ENCODE data around the gene CDKAL1.

CDKAL1 gene

DNA sequence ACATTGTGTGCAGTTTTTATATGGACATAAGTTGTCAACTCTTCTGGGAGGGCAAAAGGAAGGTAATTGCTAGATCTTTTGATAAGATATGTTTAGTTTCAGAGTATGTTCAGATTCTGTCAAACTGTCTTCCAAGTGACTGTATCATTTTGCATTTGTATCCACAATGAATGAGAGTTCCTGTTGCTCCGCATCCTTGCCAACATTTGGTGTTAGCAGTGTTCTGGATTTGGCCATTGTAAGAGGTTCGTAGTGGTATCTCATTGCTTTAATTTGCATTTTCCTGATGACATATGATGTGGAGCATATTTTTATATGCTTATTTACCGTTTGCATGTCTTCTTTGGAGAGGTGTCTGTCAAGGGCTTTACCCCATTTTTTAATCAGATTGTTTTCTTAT, 150.2 kb downstream of the CDKAL1 start:
- no peak for DNase-seq

DNA sequence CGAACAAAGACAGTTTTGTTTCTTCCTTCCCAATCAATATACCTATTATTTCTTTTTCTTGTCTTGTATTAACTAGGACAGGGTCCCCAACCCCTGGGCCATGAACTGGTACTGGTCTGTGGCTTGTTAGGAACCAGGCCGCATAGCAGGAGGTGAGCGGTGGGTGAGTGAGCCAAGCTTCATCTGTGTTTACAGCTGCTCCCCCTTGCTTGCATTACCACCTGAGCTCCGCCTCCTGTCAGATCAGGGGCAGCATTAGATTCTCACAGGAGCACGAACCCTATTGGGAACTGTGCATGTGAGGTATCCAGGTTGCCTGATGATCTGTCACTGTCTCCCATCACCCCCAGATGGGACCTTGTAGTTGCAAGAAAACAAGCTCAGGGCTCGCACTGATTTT, 151.9 kb downstream of the CDKAL1 start:
- DNase-seq: no peak

DNA sequence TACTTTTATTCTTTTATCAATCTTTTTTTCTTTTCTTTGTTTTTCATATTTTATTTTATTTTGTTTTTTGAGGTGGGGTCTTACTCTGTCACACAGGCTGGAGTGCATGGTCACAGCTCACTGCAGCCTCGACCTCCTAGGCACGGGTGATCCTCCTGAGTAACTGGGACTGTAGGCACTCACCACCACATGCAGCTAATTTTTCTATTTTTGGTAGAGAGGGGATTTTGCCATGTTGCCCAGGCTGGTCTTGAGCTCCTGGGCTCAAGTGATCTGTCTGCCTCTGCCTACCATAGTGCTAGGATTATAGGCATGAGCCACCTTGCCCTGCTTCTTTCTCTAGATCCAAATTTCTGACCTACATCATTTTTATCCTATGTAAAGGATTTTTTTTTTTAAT, 153.2 kb downstream of the CDKAL1 start:
- DNase-seq: no peak

- DNase-seq: no peak
Measured at GRCh38 chr6:20688710-20689500, 154.6 kb downstream of the CDKAL1 start.

DNA sequence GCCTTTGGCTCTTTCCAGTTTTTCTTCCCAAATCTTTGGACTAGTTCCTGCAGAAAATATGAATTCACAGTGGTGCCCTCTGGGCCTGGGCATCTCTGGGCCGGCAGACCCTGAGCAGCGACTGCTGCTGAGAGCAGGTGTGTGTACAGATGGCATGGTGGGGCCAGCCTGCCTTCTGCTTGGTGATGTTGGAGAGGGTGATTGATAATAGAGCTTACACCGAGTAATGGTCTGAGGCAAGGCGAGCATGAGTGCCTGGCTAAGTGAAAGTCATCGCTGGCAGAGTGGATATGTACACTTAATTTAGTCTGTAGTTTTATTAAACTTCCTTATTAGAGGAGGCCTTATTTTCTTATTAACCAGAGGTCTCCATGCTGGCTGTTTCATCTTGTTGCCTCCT, 156.9 kb downstream of the CDKAL1 start:
- no peak for DNase-seq

- DNase-seq: no peak
Measured at GRCh38 chr6:20692023-20692422, 157.8 kb downstream of the CDKAL1 start.

- DNase-seq: no peak
Measured at GRCh38 chr6:20693466-20694063, 159.3 kb downstream of the CDKAL1 start.

GRCh38 chr6:20696676-20697075, 162.4 kb downstream of the CDKAL1 start:
- DNase-seq: no peak

DNA sequence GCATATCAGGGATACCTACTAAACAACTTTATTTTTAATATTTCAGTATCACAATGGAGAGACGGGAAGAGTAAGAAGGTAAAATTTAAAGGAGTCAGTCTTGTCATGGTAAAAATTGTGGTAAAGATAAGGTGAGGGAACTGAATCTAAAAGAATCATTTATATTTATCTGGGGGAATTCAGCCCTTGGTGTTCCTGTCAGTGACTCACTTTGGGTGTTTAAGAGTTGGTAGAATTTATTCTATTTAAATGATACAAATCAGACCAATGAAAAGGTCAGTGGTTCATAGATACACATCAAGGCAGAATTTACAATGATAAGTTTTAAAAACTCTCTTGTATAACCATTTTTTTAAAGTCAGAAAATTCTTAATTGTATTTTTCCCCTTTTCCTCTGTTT, 164.4 kb downstream of the CDKAL1 start:
- no peak for DNase-seq

DNA sequence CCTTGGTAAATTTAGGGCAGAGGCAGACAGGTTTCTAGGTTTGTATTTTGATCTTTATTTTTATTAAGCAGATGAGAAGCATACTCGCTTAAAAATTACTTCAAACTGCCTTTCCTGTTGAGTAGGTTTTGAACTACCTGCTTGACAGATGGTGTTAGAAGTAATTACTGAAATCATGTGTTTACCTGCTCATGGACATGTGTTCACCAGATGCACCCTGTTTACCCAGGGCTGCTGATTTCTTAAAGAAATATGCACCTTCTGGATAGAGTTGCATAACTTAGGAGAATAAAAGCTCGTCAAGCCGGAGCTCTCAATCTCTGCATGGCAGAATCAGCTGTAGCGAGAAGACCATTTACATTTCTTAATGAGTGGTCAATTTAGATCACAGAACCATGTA, 165.1 kb downstream of the CDKAL1 start:
- DNase-seq: no peak

DNA sequence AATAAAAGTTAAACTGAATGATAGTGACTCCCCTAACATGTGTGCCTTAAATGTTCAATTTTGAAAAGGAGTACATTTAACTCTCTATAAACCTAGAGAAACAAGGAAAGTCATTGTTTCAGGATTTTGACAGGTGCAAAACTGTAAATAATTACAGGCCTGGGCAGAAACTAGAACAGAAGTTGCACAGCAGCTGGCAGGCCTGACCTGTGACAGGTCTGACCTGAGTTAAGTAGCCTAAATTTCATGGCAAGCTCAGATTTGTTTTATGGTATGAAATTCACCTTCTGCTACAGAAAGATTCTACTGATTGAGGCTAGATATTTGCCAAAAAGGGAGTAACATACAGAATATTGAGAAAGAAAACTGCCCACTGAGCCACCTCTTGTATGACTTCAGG, 166.1 kb downstream of the CDKAL1 start:
- DNase-seq: no peak

- no peak for DNase-seq
Measured at GRCh38 chr6:20702366-20702765, 168.1 kb downstream of the CDKAL1 start.

DNA sequence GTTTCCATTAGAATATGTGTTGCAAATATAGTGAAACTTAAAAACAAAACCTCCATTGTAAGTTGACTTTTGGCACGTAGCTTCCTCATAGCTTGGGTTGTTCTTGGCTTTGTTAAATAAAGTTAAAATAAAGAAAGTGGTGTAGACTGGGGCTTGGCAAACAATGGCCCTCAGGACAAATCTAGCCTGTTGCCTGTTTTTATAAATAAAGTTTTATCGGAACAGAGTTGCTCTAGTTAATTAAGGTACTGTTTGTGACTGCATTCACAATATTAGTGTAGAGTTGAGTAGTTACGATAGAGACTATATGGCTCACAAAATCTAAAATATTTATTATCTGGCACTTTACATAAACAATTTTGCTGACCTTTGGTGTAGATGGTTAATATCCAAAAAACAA, 168.8 kb downstream of the CDKAL1 start:
- no peak for DNase-seq

GRCh38 chr6:20704325-20705025, 170.2 kb downstream of the CDKAL1 start:
- DNase-seq: no peak

DNA sequence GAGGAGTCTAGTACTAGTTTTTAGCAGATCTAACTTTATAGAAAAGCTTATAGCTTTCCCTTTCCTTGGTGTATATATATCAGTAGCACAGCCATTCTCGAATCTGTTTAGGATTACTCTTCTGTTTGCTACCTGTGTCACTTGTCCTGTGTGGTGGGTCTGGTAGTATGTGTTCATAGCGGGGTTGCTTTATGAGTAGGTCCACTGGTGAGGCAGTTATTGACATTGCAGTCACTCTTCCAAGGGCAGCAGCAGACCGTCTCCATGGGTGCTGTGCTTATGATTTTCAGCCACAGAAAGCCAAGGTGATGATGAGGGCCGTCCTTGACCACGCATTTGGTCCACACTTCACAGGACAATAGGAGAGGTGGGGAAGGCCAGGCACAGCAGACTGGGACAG, 171.5 kb downstream of the CDKAL1 start:
- no peak for DNase-seq

DNA sequence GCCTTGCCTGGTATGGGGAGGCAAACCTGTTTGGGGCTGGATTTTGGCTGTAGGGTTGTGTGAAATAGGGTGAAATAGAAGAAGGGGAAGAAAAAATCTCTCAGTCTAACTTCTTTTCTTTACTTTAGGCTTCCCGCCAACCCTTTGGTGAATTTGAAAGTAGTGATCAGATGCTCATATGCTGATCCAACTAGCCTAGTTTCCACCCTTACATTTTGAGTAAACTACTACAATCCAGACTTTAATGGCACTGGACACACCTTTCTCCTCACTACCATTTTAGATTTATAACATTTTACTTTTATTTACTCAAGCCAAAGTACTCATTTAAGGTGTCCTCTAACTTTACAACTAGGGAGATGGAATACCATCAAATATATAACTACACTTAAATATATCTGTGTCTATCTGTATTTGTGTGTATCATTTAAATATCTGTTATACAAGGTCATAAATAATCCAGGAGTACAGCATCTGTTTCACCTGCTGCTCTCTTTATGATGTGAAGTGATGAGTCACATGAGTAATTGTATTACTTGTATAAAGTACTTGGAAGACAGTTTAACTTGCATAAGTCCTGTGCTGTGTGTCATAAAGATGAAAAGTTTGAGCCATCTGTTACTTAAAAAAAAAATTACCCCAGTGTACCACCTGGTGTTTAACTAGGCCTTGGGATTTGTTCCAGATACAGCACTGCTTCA, 172.1 kb downstream of the CDKAL1 start:
- no peak for DNase-seq

DNA sequence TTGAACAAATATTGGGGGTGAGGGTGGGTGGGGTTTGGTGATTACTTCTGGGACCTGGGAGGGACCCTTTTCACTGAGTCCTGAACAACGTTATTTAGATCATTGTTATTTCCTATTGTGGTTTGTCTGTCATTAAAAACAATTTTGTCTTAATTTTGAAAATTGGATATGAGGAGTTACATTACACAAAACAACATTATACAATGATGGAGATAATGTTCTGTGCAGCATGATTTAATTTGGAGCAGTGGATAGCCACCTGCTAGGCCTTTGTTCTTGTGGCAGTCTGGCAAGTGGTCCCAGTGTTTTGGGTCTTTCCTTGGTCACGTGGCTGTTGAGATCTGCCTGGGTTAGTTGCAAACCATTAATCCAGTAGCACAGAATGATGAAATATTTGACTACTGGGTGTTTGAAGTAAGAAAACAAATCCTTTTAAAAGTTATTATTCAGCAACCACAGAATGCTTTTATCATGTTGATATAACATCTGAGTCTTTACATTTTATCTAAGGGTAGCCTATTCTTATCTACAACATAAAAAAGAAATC, 172.8 kb downstream of the CDKAL1 start:
- DNase-seq: no peak

DNA sequence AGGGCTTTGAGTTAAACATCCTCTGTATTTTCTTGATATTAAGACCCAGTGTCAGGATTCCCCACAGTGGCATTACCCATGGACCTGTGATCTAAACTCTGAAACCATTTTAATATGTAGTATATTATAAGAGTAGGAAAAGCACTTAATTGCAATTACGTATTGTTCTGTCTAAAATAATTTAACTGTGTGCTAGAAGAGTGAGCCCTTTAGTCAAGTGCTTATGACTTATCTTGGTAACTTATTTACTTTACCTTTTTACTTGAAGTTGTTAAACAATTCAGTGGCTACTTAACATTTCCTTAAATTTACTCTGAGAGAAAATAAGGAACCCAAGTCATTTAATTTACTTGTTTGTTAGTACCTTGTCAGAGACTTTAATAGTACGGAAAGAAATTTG, 173.6 kb downstream of the CDKAL1 start:
- no peak for DNase-seq

GRCh38 chr6:20708367-20709124, 174.3 kb downstream of the CDKAL1 start:
- DNase-seq: peak; percentile 17 to 38

GRCh38 chr6:20709451-20709850, 175.2 kb downstream of the CDKAL1 start:
- DNase-seq: no peak

DNA sequence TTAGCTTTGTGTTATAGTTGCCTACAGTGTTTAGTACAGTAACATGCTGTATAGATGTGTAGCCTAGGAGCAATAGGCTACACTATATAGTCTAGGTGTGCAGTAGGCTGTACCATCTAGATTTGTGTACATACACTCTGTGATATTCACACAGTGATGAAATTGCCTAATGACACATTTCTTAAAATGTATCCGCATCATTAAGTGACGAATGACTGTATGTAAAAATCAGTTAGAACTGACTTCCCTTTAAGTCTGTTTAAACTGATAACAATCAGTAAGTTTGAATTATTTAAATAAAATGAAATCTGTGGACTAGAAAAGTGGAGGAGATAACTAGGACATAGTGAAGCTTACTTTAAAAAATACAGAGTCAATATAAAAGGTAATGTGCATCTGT, 176.1 kb downstream of the CDKAL1 start:
- DNase-seq: no peak

DNA sequence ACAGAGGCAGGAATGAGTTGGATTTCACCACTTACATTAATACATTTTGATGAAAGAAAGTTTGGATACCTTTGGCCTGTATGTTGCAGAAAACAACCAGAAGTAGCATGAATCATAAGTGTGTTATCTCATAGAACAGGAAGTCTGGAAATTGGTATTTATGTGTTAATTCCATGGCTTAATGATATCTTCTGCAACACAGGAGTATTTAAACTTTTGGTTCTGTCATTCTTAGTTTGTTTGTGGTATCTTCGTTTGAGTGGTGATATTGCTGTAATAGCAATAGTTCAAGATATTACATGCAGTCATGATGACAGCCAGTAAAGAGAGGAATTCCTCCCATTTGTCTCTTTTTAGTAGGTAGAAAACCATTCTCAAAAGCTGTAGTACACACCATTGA, 177.3 kb downstream of the CDKAL1 start:
- no peak for DNase-seq

- no peak for DNase-seq
Measured at GRCh38 chr6:20712011-20712410, 177.8 kb downstream of the CDKAL1 start.
